Subcutaneous adipose tissue (tissue), 4 donors: ENCODE results near the gene RFK. TPM values are rescaled to one million over a fixed set of nuclear protein-coding genes. Genes with fewer than 3 reads are reported as not detected.

Source experiments
- total RNA-seq, 4 donors: library from RNA; depleted of rRNA; stranded (reverse); fragments of >200 nt; gene quantifications; one replicate each; pipeline ENCODE4 v1.1.0, GENCODE V29; 2016
- TF ChIP-seq, protein P1 (sequence below): fragments of 450-650 bp; IDR thresholded peaks from one replicate; pipeline ENCODE4 v1.5.1; 2016; ENCODE audit warnings: low read depth, mild to moderate bottlenecking, control low read depth, antibody characterized with exemption, moderate library complexity

RFK gene
- total RNA-seq, 4 donors from 2014 or later = 10.8 to 19.4 (median 15.6) TPM

DNA sequence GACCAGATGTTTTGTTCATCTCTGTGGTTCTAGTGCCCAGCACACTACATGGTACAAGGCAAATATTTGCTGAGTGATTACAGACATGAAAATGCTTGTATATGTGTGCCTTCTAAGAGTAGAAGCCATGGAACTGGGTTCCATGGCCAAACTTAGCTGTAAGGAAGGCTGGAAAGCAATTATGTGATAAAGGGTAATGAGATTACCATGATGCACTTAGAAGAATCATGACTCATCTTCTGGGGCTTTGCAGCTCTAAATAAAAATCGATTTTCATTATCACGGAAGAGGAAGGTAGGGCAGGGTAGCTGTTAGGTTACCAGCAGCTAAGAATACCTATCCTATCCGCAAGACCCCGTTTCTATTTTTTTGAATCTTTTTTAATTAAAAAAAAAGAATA lies 28.0 kb downstream of the RFK start:
- TF ChIP-seq, protein P1, sequence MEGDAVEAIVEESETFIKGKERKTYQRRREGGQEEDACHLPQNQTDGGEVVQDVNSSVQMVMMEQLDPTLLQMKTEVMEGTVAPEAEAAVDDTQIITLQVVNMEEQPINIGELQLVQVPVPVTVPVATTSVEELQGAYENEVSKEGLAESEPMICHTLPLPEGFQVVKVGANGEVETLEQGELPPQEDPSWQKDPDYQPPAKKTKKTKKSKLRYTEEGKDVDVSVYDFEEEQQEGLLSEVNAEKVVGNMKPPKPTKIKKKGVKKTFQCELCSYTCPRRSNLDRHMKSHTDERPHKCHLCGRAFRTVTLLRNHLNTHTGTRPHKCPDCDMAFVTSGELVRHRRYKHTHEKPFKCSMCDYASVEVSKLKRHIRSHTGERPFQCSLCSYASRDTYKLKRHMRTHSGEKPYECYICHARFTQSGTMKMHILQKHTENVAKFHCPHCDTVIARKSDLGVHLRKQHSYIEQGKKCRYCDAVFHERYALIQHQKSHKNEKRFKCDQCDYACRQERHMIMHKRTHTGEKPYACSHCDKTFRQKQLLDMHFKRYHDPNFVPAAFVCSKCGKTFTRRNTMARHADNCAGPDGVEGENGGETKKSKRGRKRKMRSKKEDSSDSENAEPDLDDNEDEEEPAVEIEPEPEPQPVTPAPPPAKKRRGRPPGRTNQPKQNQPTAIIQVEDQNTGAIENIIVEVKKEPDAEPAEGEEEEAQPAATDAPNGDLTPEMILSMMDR = no peak

DNA sequence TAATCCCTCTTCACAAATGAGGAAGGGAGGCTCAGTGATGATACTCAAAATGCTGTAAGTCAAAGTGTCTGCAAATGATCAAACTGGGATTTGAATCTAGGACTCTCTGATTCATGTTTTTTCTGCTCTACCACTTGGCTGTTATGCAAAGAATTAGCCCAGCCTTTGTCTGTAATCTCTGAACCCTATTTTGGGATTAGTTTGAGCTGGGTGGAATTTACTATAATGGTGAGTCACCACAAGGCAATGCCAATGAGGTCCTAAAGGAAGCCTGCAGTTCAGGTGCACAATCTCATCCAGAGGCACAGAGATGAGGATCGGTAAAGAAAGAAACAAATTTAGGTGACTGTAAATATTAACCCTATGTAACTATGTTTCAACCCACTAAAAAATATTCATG lies 29.2 kb downstream of the RFK start:
- TF ChIP-seq, protein P1 = no peak

DNA sequence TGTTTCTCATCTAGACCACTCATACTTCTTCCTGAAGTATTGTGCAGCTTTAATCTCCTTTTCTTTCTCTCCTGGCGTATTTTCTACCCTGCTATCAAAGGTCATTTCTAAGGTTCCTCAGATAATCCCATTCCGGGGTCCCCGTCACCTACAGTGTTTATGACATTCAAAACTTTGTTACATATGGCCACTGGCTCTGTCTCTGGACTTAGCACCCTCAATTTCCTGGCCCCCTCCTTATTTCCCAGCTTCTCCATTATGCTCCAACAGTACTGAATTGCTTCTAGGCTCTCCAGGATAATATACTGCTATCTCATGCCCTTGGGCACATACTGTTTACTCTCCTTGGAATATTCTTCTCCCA lies 31.2 kb downstream of the RFK start:
- TF ChIP-seq, protein P1 = no peak

DNA sequence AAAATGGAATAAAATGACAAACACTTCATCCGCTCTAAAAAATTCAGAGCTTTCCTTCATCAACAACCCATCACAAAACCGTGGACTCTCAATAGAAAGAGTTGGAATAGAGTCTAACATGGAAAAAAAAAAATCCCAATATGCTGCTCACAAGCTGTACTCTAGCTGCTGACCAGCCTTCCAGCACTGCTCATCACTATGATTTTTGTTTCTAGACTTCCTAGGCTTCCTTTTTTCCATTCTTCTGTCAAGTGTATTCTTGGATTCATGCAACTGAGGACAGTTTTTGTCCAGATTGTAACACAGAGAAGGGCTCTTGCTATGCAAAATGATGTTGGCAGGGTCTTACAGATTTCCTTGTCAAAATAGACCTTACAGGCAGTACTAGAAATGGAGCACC lies 34.5 kb downstream of the RFK start:
- TF ChIP-seq, protein P1 = no peak

DNA sequence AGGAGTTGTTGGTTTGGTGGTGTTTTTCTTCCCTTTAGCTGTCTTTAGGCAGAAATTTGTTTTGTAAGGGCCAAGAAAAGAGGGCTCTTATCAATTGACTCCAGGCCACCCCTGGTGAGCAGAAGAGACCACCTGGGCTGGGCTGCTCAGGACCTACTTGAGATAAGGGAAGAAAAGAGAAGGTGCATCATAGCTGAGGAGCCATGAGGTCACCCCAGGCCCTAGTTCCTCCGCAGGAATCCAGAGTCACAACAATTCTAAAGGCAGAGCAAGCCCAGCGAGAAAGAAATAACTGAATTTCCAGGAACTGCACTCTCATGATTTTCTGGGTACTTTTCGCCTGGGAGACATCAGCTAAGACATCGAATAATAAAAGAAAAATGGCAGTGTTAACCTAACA lies 34.9 kb downstream of the RFK start:
- TF ChIP-seq, protein P1 = no peak

DNA sequence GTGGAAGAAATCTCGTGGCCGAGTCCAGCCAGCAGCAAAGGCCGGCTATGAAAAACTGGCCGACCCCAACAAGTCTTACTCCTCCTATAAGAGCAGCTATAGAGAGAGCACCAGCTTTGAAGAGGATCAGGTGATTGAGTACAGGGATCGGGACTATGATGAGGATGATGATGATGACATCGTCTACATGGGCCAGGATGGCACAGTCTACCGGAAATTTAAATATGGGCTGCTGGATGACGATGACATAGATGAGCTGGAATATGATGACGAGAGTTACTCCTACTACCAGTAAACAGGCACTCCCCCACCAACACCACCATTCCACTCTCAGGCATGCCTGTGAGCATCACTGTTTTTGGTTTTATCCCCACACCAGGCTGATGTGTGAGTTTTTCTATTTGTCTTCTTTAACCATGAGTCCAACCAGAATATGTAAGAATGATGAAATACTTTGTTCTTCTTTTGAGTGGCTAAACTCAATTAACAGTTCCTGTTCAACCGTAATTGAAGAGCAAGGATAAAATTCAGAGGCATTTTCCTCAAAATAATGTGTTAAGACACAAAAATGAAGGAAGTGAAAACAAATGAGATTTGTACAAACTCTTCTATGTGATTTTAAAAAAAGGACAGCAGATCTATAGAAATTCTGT lies 35.5 kb downstream of the RFK start:
- TF ChIP-seq, protein P1 = no peak

DNA sequence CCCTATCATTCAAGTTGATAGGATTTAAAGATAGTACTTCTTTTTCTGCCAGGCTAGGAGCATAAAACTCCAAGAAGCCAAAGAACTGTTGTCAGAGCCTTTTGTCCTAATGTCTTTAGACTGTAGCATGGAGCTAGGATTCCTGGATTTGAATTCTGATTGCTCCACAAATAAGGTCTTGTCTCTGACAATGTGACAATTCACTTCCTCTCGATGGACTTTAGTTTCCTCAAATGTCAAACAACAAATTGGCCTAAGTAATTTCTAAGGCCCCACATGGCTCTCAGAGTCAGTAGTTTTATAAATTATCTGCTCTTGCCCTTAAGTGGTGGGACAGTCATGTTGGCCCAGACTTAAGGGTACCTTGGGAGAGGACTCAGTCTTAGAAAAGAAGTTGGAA lies 36.7 kb downstream of the RFK start:
- TF ChIP-seq, protein P1 = no peak
